WTC11 (cell line): ENCODE results near the gene GSTT2B. TPM values are rescaled to one million over a fixed set of nuclear protein-coding genes. Genes with fewer than 3 reads are reported as not detected.

Source experiments
- ATAC-seq: fragments of 200-7000 bp; cut with Tn5 transposase; 2 replicates; pipeline ENCODE4 v1.10.0; 2021; ENCODE audit warnings: mild to moderate bottlenecking, moderate library complexity
- CTCF ChIA-PET: fragments of 300-600 bp; sonication (Branson Sonifier 250); formaldehyde crosslinking; loops from one replicate; lab custom pipeline; 2021; ENCODE audit warnings: antibody characterized with exemption; lab: Charles Lee
- POLR2A ChIA-PET: fragments of 350-600 bp; sonication (Branson Sonifier 250); formaldehyde crosslinking; loops from one replicate; lab custom pipeline; 2021; ENCODE audit warnings: antibody characterized with exemption; lab: Charles Lee
- DNase-seq: peaks from one replicate; pipeline ENCODE4 v3.0.0; 2021; ENCODE audit warnings: low spot score
- H3K27ac Mint-ChIP-seq: 2 replicates; pipeline ENCODE4 v1.8.0; 2021; ENCODE audit warnings: mixed read lengths
- H3K27me3 Mint-ChIP-seq: 2 replicates; pipeline ENCODE4 v1.8.0; 2021; ENCODE audit warnings: low read depth, mild to moderate bottlenecking, moderate library complexity, mixed read lengths
- H3K36me3 Mint-ChIP-seq: 2 replicates; pipeline ENCODE4 v1.8.0; 2021; ENCODE audit warnings: mixed read lengths
- H3K4me1 Mint-ChIP-seq: 2 replicates; pipeline ENCODE4 v1.8.0; 2022; ENCODE audit warnings: mixed read lengths
- H3K4me3 Mint-ChIP-seq: 2 replicates; pipeline ENCODE4 v1.8.0; 2021; ENCODE audit warnings: mild to moderate bottlenecking, moderate library complexity, mixed read lengths
- H3K9me3 Mint-ChIP-seq: 2 replicates; pipeline ENCODE4 v1.8.0; 2021; ENCODE audit warnings: mixed read lengths
- ATF1 ChIP-seq: sonication (generic); formaldehyde crosslinking; IDR thresholded peaks from 2 replicates; pipeline ENCODE4 v1.8.1; 2023; ENCODE audit warnings: mild to moderate bottlenecking, moderate library complexity, missing genetic modification reagents
- FOXJ3 ChIP-seq: sonication (generic); formaldehyde crosslinking; IDR thresholded peaks from 2 replicates; pipeline ENCODE4 v1.9.0; 2021; ENCODE audit warnings: missing genetic modification reagents, mild to moderate bottlenecking, borderline replicate concordance
- FOXK1 ChIP-seq: sonication (generic); formaldehyde crosslinking; IDR thresholded peaks from 2 replicates; pipeline ENCODE4 v1.8.0; 2022; ENCODE audit warnings: mild to moderate bottlenecking, moderate library complexity, missing genetic modification reagents
- GTF2I ChIP-seq: fragments of 250-450 bp; sonication (Bioruptor Pico); conservative IDR thresholded peaks from 2 replicates; pipeline ENCODE4 v1.4.0; 2021; ENCODE audit warnings: mild to moderate bottlenecking
- JUN ChIP-seq: sonication (generic); formaldehyde crosslinking; IDR thresholded peaks from 2 replicates; pipeline ENCODE4 v1.8.0; 2023; ENCODE audit warnings: mild to moderate bottlenecking, missing genetic modification reagents
- MXD4 ChIP-seq: fragments of 250-450 bp; sonication (Bioruptor Pico); IDR thresholded peaks from 2 replicates; pipeline ENCODE4 v1.8.0; 2021; ENCODE audit warnings: mild to moderate bottlenecking, moderate library complexity, borderline replicate concordance
- MYBL2 ChIP-seq: sonication (generic); formaldehyde crosslinking; IDR thresholded peaks from 2 replicates; pipeline ENCODE4 v1.8.1; 2023; ENCODE audit warnings: mild to moderate bottlenecking, moderate library complexity, missing genetic modification reagents
- OVOL2 ChIP-seq: fragments of 250-450 bp; sonication (Bioruptor Pico); IDR thresholded peaks from 2 replicates; pipeline ENCODE4 v1.9.0; 2021; ENCODE audit warnings: mild to moderate bottlenecking, borderline replicate concordance
- SOX15 ChIP-seq: fragments of 250-450 bp; sonication (Bioruptor Pico); IDR thresholded peaks from 2 replicates; pipeline ENCODE4 v1.9.0; 2021; ENCODE audit warnings: mild to moderate bottlenecking
- SP1 ChIP-seq: sonication (generic); formaldehyde crosslinking; conservative IDR thresholded peaks from 2 replicates; pipeline ENCODE4 v1.8.1; 2022; ENCODE audit warnings: missing genetic modification reagents
- USF1 ChIP-seq: sonication (generic); formaldehyde crosslinking; IDR thresholded peaks from 2 replicates; pipeline ENCODE4 v1.8.0; 2022; ENCODE audit warnings: mild to moderate bottlenecking, missing genetic modification reagents
- USF2 ChIP-seq: sonication (generic); formaldehyde crosslinking; IDR thresholded peaks from 2 replicates; pipeline ENCODE4 v1.8.1; 2023; ENCODE audit warnings: mild to moderate bottlenecking, missing genetic modification reagents, moderate library complexity
- ZBTB21 ChIP-seq: sonication (generic); formaldehyde crosslinking; IDR thresholded peaks from 2 replicates; pipeline ENCODE4 v1.8.1; 2023; ENCODE audit warnings: mild to moderate bottlenecking, missing genetic modification reagents, borderline replicate concordance
- ZNF138 ChIP-seq: sonication (generic); formaldehyde crosslinking; conservative IDR thresholded peaks from 2 replicates; pipeline ENCODE4 v1.8.1; 2022; ENCODE audit warnings: mild to moderate bottlenecking, moderate library complexity, missing genetic modification reagents
- ZNF232 ChIP-seq: sonication (generic); formaldehyde crosslinking; IDR thresholded peaks from 2 replicates; pipeline ENCODE4 v1.8.0; 2022; ENCODE audit warnings: mild to moderate bottlenecking, missing genetic modification reagents
- ZNF263 ChIP-seq: sonication (generic); formaldehyde crosslinking; IDR thresholded peaks from 2 replicates; pipeline ENCODE4 v1.8.1; 2022; ENCODE audit warnings: low read depth, mild to moderate bottlenecking, moderate library complexity, missing genetic modification reagents
- ZNF317 ChIP-seq: sonication (generic); formaldehyde crosslinking; IDR thresholded peaks from 2 replicates; pipeline ENCODE4 v1.8.1; 2023; ENCODE audit warnings: low read depth, mild to moderate bottlenecking, moderate library complexity, missing genetic modification reagents, borderline replicate concordance
- ZNF423 ChIP-seq: fragments of 250-450 bp; sonication (Bioruptor Pico); IDR thresholded peaks from 2 replicates; pipeline ENCODE4 v2.1.2; 2022; ENCODE audit warnings: mild to moderate bottlenecking, moderate library complexity
- total RNA-seq: library from RNA; stranded (reverse); gene quantifications from 3 replicates; pipeline ENCODE4 v1.2.3, GENCODE V29; 2021
- TF ChIP-seq, protein P1 (sequence below): fragments of 250-450 bp; sonication (Bioruptor Pico); IDR thresholded peaks from 2 replicates; pipeline ENCODE4 v1.9.0; 2021; ENCODE audit warnings: mild to moderate bottlenecking
- TF ChIP-seq, protein P2 (sequence below): sonication (generic); formaldehyde crosslinking; IDR thresholded peaks from 2 replicates; pipeline ENCODE4 v1.8.1; 2023; ENCODE audit warnings: mild to moderate bottlenecking, missing genetic modification reagents, moderate library complexity
- TF ChIP-seq, protein P3 (sequence below): fragments of 250-450 bp; sonication (Bioruptor Pico); IDR thresholded peaks from 2 replicates; pipeline ENCODE4 v1.9.0; 2021; ENCODE audit warnings: mild to moderate bottlenecking
- TF ChIP-seq, protein P4 (sequence below): sonication (generic); formaldehyde crosslinking; conservative IDR thresholded peaks from 2 replicates; pipeline ENCODE4 v1.8.1; 2022; ENCODE audit warnings: mild to moderate bottlenecking, missing genetic modification reagents
- TF ChIP-seq, protein P5 (sequence below): fragments of 250-450 bp; sonication (Bioruptor Pico); IDR thresholded peaks from 2 replicates; pipeline ENCODE4 v2.1.2; 2022; ENCODE audit warnings: mild to moderate bottlenecking, moderate library complexity
- TF ChIP-seq, protein P6 (sequence below): sonication (generic); formaldehyde crosslinking; IDR thresholded peaks from 2 replicates; pipeline ENCODE4 v1.8.1; 2022; ENCODE audit warnings: missing genetic modification reagents, borderline replicate concordance
- TF ChIP-seq, protein P7 (sequence below): sonication (generic); formaldehyde crosslinking; IDR thresholded peaks from 2 replicates; pipeline ENCODE4 v1.8.0; 2023; ENCODE audit warnings: mild to moderate bottlenecking, missing genetic modification reagents

Gene GSTT2B
- total RNA-seq, 1 experiment from 2014 or later, result 16.6 TPM

GRCh38 chr22:23925020-23925606 lies 35.9 kb downstream of the GSTT2B start:
- Mint-ChIP-seq H3K4me3 (no peak overlapping the region), H3K4me1 (no peaks in the 10 kb centered on the region), H3K36me3 (peaks cover 17% of the 10 kb centered on the region), H3K27me3 (peaks cover 34% of the 10 kb centered on the region), H3K27ac (no peak overlapping the region), H3K9me3 (peaks cover 32% of the 10 kb centered on the region)
- ChIA-PET POLR2A (interaction anchor here (1.1 kb wide), 1 partner anchor 11 kb away, joined by 3 read pairs; no protein-coding TSS in a partner anchor), CTCF (no interaction called here)
- TF ChIP-seq, protein P1, sequence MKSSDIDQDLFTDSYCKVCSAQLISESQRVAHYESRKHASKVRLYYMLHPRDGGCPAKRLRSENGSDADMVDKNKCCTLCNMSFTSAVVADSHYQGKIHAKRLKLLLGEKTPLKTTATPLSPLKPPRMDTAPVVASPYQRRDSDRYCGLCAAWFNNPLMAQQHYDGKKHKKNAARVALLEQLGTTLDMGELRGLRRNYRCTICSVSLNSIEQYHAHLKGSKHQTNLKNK (CRISPR knock-in tag), result no peak
- TF ChIP-seq ZNF138 (CRISPR knock-in tag) (no peak), SOX15 (CRISPR knock-in tag) (no peak), GTF2I (CRISPR knock-in tag) (no peak), FOXJ3 (CRISPR knock-in tag) (no peak), MYBL2 (no peak), USF2 (no peak), USF1 (CRISPR knock-in tag) (no peak), OVOL2 (CRISPR knock-in tag) (no peak), ZNF232 (no peak)
- TF ChIP-seq, protein P2, sequence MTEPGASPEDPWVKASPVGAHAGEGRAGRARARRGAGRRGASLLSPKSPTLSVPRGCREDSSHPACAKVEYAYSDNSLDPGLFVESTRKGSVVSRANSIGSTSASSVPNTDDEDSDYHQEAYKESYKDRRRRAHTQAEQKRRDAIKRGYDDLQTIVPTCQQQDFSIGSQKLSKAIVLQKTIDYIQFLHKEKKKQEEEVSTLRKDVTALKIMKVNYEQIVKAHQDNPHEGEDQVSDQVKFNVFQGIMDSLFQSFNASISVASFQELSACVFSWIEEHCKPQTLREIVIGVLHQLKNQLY (CRISPR knock-in tag), result no peak
- TF ChIP-seq, protein P3, sequence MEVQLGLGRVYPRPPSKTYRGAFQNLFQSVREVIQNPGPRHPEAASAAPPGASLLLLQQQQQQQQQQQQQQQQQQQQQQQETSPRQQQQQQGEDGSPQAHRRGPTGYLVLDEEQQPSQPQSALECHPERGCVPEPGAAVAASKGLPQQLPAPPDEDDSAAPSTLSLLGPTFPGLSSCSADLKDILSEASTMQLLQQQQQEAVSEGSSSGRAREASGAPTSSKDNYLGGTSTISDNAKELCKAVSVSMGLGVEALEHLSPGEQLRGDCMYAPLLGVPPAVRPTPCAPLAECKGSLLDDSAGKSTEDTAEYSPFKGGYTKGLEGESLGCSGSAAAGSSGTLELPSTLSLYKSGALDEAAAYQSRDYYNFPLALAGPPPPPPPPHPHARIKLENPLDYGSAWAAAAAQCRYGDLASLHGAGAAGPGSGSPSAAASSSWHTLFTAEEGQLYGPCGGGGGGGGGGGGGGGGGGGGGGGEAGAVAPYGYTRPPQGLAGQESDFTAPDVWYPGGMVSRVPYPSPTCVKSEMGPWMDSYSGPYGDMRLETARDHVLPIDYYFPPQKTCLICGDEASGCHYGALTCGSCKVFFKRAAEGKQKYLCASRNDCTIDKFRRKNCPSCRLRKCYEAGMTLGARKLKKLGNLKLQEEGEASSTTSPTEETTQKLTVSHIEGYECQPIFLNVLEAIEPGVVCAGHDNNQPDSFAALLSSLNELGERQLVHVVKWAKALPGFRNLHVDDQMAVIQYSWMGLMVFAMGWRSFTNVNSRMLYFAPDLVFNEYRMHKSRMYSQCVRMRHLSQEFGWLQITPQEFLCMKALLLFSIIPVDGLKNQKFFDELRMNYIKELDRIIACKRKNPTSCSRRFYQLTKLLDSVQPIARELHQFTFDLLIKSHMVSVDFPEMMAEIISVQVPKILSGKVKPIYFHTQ (CRISPR knock-in tag), result no peak
- TF ChIP-seq, protein P4, sequence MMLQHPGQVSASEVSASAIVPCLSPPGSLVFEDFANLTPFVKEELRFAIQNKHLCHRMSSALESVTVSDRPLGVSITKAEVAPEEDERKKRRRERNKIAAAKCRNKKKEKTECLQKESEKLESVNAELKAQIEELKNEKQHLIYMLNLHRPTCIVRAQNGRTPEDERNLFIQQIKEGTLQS (CRISPR knock-in tag), result no peak
- TF ChIP-seq, protein P5, sequence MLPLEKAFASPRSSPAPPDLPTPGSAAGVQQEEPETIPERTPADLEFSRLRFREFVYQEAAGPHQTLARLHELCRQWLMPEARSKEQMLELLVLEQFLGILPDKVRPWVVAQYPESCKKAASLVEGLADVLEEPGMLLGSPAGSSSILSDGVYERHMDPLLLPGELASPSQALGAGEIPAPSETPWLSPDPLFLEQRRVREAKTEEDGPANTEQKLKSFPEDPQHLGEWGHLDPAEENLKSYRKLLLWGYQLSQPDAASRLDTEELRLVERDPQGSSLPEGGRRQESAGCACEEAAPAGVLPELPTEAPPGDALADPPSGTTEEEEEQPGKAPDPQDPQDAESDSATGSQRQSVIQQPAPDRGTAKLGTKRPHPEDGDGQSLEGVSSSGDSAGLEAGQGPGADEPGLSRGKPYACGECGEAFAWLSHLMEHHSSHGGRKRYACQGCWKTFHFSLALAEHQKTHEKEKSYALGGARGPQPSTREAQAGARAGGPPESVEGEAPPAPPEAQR (CRISPR knock-in tag), result no peak
- no peak for ATAC-seq
- DNase-seq, result no peak

- H3K9me3 Mint-ChIP-seq, result peaks cover 31% of the 10 kb centered on the region
- H3K27me3 Mint-ChIP-seq, result peaks cover 34% of the 10 kb centered on the region
- no peaks in the 10 kb centered on the region for H3K4me1 Mint-ChIP-seq
- TF ChIP-seq MXD4, result no peak
- TF ChIP-seq, protein P6, sequence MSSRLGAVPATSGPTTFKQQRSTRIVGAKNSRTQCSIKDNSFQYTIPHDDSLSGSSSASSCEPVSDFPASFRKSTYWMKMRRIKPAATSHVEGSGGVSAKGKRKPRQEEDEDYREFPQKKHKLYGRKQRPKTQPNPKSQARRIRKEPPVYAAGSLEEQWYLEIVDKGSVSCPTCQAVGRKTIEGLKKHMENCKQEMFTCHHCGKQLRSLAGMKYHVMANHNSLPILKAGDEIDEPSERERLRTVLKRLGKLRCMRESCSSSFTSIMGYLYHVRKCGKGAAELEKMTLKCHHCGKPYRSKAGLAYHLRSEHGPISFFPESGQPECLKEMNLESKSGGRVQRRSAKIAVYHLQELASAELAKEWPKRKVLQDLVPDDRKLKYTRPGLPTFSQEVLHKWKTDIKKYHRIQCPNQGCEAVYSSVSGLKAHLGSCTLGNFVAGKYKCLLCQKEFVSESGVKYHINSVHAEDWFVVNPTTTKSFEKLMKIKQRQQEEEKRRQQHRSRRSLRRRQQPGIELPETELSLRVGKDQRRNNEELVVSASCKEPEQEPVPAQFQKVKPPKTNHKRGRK, result no peak
- TF ChIP-seq JUN (CRISPR knock-in tag), result no peak
- TF ChIP-seq ZNF423 (CRISPR knock-in tag), result no peak
- TF ChIP-seq ZNF317, result no peak
- TF ChIP-seq ATF1 (CRISPR knock-in tag), result no peak
- no peak for TF ChIP-seq ZBTB21 (CRISPR knock-in tag)
- TF ChIP-seq, protein P7, sequence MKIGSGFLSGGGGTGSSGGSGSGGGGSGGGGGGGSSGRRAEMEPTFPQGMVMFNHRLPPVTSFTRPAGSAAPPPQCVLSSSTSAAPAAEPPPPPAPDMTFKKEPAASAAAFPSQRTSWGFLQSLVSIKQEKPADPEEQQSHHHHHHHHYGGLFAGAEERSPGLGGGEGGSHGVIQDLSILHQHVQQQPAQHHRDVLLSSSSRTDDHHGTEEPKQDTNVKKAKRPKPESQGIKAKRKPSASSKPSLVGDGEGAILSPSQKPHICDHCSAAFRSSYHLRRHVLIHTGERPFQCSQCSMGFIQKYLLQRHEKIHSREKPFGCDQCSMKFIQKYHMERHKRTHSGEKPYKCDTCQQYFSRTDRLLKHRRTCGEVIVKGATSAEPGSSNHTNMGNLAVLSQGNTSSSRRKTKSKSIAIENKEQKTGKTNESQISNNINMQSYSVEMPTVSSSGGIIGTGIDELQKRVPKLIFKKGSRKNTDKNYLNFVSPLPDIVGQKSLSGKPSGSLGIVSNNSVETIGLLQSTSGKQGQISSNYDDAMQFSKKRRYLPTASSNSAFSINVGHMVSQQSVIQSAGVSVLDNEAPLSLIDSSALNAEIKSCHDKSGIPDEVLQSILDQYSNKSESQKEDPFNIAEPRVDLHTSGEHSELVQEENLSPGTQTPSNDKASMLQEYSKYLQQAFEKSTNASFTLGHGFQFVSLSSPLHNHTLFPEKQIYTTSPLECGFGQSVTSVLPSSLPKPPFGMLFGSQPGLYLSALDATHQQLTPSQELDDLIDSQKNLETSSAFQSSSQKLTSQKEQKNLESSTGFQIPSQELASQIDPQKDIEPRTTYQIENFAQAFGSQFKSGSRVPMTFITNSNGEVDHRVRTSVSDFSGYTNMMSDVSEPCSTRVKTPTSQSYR (CRISPR knock-in tag), result no peak
- TF ChIP-seq SP1 (CRISPR knock-in tag), result no peak
- TF ChIP-seq ZNF263 (CRISPR knock-in tag), result no peak
- TF ChIP-seq FOXK1 (CRISPR knock-in tag), result no peak
- ChIA-PET POLR2A (no interaction called here), CTCF (no interaction called here)
- DNase-seq (no peak), ATAC-seq (no peak)
- H3K36me3 Mint-ChIP-seq, result peaks cover 16% of the 10 kb centered on the region
- H3K4me3 Mint-ChIP-seq, result no peak overlapping the region
- H3K27ac Mint-ChIP-seq, result no peak overlapping the region
Measured at GRCh38 chr22:23922921-23923320, 38.1 kb downstream of the GSTT2B start.
